Right ventricle myocardium inferior (tissue), 1 donor: ENCODE results near the gene ENOX2. TPM values are rescaled to one million over a fixed set of nuclear protein-coding genes. Genes with fewer than 3 reads are reported as not detected.
"Not testable (repeated sequence)": the region's sequence is repeated elsewhere in the genome, so short reads cannot be mapped to it uniquely, and the experiment has no call there.

ENCODE experiments used
- ATAC-seq: fragments of 200-7000 bp; cut with Tn5 transposase; one replicate; pipeline ENCODE4 v1.9.1; 2020; ENCODE audit warnings: mild to moderate bottlenecking, moderate library complexity
- DNase-seq: peaks from one replicate; pipeline ENCODE4 v3.0.0; 2021; ENCODE audit errors: missing footprints
- intact Hi-C: fragments of 100-400 bp; cut with DNase I; formaldehyde crosslinking; loops from one replicate; pipeline ENCODE4 v1.11.0; 2022
- total RNA-seq: library from RNA; stranded (reverse); fragmentation: NEBNext Ultra II Directional; extraction: Animal tissue kit (Norgen Biotek cat#: 25700); gene quantifications from one replicate; pipeline ENCODE4 v1.2.1, GENCODE V29; 2021
- donor health status: DM: no; HTN: yes; CAD: no; lungs with severe emphysema.

ENOX2 gene
- total RNA-seq, 1 donor from 2014 or later = 14.7 TPM

DNA sequence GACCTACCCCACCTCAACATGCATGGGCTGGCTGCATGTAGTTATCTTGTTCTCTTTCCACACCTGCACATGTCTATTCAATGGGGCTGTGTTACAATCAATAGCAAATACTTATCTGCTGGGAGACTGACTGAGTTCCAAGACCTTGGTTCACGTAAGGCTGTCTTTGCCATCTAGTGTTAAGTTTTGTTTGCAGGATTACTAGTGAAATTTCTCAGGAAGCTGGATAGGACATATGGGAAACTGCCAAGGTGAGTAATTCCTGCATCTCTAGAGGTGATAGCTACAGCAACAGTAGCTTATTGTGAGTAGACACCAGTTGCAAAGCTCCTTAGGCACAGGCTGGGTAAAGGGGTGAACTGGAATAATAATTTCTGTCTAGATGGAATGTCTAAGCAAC, 177.5 kb downstream of the ENOX2 start:
- ATAC-seq (no peak), DNase-seq (no peak)
- intact Hi-C loops = no loop called here

DNA sequence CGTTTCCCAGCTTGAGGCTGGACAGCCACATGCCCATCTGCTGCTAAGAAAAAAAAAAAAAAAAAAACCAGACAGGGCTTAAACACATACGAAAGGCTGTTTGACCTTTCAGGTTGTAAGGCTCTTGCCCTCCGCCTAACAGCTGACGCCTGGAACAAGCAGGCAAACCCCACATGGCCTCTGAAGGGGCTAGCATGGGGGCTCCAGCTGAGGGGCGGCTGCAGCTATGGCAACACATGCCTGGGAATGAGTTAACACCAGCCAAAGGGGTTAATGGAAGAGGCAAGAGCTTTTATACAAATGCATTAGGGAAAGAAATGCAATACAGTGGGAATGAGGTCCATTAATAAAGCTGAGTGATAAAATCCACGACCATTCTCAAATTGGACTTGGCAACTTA, 183.6 kb downstream of the ENOX2 start:
- intact Hi-C loops = no loop called here
- no peak for ATAC-seq
- DNase-seq = no peak

DNA sequence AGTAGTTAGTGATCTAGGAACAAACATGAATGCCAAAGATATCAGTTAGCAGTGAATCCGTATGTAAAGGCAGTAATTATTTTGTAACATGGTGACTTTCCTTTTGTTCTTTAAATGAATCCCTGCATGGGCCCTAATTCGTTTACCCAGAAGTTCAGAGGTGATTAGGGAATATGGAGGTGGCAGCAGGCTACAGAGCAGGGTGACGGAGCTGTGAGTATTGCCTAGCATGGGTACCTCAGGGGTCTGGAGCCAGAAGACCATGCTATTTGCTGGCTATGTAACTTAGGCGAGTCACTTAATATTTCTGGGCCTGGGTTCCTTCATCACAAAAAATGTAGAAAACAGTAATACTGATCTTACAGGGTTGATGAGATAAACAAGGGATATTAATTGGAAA, 184.9 kb downstream of the ENOX2 start:
- DNase-seq = no peak
- intact Hi-C loops = no loop called here
- no peak for ATAC-seq

DNA sequence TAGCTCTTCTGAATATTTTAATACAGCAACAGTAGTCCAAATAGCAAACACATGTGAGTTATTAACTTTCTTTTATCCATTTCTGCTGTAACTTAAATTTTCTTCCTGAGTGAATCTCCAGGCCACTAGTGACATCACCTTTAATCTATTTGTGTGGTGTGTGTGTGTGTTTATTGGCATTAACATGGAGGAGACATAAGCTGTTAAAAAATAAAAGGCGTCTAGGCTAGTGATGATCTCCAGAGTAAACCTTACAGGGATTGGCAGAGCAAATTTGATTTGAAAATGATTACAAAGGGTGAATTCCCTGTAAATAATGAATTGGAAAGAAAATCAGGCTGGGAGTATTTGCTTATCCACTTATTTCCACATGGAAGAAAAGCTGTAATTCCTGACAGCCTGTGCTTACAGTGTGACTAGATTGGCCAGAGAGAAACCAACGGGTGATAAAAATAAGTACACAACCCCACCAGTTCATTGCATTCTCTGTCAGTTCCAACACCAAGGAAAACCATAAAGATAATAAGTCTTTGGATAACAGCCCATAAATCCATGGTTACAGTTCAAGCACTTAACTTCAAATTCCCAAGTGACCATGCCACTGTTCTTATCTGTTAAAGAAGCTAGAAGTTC, 186.1 kb downstream of the ENOX2 start:
- ATAC-seq (no peak), DNase-seq (no peak)
- intact Hi-C loops = no loop called here

DNA sequence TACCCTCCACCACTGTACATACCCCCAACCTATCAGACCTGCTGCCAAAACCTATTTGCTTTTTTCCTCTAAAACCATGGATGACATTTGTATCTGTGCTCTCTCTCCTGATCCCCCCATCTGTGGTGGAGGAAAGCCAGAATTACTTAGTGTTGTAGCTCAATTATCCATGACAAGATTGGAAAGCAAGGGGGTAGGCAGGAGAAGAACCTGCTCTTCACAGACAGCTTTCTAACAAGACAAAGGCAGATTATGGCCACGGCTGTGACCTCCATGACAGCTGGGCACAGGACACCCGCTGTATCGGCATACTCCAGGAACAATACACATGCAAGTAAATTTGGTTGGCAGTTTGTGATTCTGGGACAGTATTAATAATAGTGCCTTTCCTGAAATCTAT, 186.7 kb downstream of the ENOX2 start:
- intact Hi-C loops = no loop called here
- DNase-seq (no peak), ATAC-seq (no peak)

DNA sequence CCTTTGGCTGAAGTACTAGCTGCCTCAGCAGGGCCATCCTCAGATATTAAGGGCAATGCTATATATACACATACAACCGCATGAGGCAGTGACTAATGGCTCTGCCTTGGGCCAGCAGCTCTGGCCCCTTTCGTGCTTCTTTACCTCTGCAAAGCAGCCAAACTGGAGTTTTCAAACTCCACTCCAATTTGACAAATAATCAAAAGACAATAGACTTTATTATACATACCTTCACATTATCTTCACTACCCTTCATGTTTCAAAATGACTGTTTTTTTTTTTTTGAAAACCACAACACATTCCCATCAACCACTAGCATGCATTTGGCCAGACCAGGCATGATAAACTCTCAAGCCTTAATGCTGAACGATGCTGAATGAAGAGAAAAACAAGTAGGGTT, 187.7 kb downstream of the ENOX2 start:
- no peak for ATAC-seq
- intact Hi-C loops = no loop called here
- no peak for DNase-seq

DNA sequence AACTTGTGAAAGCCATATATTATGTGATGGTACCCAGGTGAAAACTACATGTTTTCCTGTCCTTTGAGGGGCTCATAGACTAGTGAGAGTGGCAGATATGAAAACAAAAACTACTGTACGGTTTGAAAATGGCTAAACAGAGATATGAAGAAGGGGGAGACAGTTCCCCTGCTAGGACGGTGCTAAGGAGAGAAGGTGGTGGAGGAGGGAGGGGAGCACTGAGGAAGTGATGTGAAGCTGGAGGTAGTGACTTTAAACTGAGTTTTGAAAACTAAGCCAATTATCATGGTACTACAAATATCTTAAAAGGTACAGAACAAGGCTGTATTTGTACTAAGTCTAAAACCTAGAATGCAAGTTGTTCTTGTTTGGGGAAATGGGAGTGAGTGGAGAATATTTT, 188.3 kb downstream of the ENOX2 start:
- ATAC-seq = no peak
- no peak for DNase-seq
- intact Hi-C loops = no loop called here

DNA sequence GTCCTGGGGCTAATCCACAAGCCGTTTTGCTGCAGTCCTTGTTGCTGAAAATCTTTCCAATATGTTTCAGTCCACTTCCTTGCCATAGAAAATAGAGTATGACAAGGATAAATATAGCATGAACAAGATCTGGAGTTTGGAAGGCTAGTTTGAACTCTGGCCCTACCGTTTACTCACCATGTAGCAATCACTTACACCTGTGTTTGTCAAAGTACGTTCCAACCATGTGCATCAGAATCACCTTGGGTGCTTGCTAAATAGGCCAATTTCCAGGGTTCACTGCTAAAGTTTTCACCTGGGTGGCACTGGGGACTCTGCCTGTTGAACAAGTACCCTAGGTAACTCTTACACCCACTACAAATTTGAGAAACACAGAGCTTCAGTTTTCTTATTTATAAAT, 188.9 kb downstream of the ENOX2 start:
- no peak for DNase-seq
- intact Hi-C loops = no loop called here
- ATAC-seq = no peak

DNA sequence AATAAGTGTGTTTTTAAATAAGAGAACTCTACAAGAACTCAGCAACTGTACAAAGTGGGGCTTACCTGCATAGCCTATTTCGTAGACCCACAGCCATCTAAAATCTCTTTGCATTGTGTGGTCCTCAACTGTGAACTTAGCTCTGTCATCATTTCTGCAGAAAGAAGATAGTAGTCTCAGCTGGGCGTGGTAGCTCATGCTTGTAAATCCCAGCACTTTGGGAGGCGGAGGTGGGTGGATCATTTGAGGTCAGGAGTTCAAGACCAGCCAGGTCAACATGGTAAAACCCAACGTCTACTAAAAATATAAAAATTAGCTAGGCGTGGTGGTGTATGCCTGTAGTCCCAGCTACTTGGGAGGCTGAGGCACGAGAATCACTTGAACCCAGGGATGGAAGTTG, 193.8 kb downstream of the ENOX2 start:
- ATAC-seq, DNase-seq, intact Hi-C loops: not testable (repeated sequence)

DNA sequence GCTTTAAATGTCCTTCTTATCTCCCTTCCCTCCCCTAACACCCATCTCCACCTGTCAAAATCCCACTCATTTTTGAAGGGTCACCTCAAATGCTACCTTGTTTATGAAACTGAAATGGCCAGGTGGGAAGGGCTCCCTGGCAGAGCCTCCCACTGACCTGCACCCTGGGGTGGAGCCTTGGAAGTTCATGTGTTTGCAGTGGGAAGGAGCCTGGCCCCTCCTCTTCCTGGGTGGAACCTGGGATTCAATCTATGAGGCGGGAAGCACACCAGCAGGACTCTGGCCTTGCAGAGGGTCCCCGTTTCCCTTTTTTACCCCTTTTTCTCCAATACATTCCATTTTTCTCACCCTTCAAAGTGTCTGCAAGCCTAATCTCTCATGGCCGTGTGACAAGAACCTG, 197.4 kb downstream of the ENOX2 start:
- ATAC-seq (no peak), DNase-seq (no peak)
- intact Hi-C loops = no loop called here

DNA sequence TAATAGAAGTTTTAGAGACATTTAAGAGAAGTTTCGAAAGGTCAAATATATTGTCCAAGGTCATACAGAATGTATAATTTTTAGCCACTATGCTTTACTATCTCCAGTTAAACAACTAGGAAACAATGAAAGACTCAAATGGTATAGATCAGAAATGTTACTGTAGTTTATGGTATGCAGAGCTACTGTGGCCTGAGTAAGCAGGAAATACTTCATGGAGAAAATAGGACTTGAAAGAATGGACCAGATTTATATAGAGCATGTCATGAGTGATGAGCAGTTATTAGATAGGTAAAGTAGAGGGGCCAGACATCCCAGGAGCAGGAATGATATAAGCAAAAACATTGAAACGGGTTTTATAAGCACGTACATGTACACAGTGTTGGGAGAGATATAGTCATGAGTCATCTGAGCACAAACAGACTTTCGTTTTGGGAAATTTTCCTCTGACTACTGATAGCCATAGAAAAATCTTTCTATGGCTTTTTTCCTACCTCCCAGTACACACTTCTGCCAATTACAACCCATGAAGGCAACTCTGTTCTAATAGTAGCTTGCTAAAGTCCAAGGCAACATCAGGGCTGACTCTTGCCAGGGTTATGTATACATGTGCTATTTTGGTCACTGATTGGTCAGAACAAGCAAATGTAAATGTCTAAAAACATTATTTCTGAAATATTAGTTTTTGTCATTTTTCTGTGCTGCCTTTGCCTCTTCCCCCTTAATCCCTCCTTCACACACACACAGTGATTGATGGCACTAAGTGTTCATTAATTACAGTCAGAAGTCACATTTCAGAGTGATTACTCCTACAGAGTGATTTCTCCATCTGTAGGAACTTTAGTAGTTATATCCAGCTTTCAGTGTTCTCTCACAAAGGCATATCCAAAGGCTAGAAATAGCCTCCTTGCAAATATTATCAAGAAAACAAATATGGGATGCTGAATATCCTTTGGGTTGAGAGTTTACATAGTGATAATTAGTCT, 198.7 kb downstream of the ENOX2 start:
- intact Hi-C loops = no loop called here
- ATAC-seq (no peak), DNase-seq (no peak)

DNA sequence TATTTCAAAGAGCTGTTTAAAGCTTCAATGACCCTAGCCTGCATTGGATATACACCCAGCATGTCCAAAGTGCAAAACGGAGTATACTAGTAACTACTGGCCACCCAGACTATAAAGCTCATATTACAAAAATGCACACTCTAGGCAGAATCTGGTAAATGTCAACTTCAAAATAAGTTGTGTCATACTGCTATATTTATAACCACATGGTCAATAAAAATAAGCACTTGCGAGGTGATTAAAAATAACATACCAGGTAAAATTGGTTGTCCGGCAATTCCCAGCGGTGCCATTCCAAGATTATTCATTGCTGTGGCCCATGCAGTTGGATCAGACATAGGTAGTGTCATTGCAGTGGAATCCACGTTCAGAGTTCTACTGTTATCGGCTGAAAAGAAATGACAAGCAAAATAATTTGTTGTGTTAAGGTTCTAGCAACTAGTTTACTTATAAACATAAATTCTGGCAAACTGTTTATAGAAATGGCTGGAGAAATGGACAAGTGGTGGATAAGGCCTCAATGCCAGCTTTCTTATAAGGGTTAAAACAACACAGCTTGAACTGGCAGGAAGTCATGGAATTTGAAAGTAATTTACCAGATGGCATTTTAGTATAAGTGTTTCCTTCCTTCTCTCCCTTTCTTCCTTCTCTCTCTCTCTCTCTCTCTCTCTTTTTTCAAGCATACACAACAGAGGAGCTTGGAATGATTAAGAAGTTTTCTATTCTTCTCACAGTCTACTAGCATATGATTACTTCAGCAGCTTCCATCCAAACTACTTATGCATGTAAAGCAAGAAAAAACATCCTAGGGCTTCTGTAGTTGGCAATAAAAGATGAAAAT, 199.9 kb downstream of the ENOX2 start:
- DNase-seq (no peak), ATAC-seq (no peak)
- intact Hi-C loops = no loop called here

DNA sequence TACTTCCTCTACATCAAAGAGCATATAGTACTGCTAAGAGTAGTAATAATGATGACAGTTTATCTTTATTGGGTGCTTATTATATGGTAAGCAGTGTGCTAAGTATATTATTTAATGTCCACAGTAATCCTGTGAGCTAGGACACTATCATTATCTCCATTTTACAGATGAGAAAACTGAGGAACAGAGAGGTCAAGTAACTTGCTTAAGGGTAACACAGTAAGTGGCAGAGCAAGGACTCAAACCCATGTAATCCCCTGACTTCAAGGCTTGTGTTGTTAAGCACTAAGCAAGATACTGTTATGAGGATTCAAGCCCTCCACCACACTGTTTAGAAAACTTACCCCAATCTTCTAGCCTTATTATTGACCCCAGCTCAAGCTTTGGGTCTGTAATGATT, 202.4 kb downstream of the ENOX2 start:
- intact Hi-C loops = no loop called here
- DNase-seq (no peak), ATAC-seq (no peak)

DNA sequence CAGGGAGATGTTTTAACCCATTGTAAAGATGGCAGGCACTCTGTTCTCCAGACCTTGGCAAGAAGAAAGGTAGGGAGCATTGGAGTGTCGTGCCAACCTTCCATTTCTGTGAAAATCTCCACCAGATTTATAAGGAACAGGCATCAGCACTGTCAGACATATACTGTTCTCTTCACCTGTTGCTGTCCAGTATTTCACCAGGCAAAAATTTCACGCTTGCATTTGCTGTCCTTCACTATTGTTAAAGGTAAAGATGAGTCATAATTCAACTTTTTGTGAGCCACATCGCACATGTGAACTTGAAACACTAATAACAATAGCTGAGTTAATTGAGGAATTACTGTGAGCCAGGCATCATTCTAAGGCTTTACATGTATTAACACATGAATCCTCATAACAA, 203.4 kb downstream of the ENOX2 start:
- intact Hi-C loops = loop anchor here (5.0 kb wide), 1 partner anchor 203 kb away; the partner anchor contains the start of gene ENOX2
- no peak for ATAC-seq
- no peak for DNase-seq

DNA sequence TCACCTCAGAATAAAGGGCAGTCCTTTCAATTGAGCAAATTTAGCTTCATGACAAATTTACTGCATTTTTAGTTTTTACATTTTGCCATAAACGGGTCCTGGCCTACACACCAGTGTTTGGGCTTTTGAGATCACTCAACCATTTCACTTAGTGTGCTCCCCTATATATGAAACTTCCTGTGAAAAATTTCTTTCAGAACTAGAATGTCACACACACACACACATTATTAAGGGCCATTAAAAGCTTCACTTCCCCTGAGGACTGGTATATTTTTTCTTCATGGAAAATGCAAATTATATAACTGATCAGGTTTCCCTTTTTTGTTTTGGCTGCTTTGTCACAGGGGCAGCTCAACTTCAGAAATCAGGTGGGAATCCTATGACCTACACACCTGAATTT, 206.5 kb downstream of the ENOX2 start:
- ATAC-seq (no peak), DNase-seq (no peak)
- intact Hi-C loops = loop anchor here (5.0 kb wide), 1 partner anchor 206 kb away; the partner anchor contains the start of gene ENOX2

DNA sequence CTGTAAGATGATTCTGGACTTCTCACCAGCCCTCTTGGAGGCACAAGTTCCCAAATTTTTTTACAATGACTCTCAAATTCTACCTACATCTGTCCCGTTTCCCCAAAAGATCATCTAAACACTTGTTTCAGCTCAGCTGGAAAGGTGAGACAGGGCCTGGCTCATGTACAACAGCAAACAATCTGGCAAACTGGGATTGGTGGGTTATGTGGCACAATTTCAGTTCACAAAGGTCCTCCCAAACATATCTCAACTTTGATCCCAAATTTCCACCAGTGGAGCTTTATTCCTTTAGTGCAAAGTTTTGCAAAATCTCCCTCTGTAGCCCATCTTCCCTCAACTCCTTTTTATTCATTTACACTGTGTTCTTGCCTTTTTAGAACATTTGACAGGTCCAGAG, 207.1 kb downstream of the ENOX2 start:
- no peak for ATAC-seq
- intact Hi-C loops = loop anchor here (5.0 kb wide), 1 partner anchor 206 kb away; the partner anchor contains the start of gene ENOX2
- DNase-seq = no peak

DNA sequence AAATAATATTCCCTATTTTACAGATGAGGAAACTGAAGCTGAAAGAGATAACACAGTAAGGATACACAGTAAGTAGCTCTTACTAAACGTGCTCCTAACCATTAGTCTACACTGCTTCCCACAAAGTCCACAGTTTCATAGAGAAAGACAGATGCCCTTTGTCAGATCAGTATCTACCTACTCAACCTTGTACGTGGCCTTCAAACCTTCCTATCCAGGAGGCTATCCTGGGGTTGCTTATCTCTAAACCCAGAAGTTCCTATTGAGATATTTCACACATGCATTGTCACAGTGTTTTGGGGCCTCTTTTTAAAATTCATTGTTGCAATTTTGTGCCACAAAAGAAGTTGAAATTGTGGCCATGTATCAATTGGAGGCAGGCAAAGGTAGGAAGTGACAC, 208.0 kb downstream of the ENOX2 start:
- DNase-seq (no peak), ATAC-seq (no peak)
- intact Hi-C loops = loop anchor here (5.0 kb wide), 1 partner anchor 207 kb away; the partner anchor contains the start of gene ENOX2

DNA sequence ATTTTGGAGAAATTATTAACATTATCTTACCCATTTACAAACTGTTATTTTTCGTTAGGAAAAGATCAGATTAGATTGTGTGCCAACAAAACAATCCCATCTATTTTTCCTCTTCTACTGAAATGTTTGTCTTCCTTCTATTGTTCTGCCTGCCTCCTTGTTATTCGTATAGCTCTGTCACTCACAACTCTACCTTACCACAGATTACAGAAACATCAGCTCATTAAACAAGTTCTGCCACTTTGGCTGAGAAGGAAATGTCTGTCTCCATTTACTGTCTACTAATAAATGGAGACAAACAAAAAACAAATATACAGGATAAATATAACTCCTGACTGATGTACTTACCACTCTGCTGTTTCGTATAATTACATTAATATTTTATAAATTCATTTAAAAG, 211.4 kb downstream of the ENOX2 start:
- no peak for ATAC-seq
- intact Hi-C loops = no loop called here
- no peak for DNase-seq

DNA sequence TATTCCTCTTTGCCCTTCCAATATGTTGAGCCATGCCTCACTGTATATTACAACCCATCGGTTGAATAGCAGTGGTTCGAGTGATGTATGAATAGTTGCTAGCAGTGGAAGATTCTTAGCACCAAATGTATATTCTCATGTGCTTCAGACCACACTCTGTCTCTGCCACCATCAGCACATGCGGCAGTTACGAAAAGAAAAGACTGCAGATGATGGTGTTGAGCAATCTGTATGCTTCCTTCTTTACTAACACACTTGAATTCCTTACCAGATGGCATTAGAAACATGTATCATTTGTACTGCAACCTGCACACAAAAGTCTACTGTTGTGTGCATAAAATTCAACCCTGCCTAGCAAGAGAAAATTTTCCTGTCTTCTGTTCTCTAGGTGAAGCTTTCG, 214.6 kb downstream of the ENOX2 start:
- no peak for DNase-seq
- intact Hi-C loops = no loop called here
- no peak for ATAC-seq
